ENCODE measurements around the gene NUP54.

GRCh38 chr4:76182463-76182862 lies 34.3 kb upstream of the NUP54 start:
- TF ChIP-seq CTCF (conservative IDR thresholded peaks at IDR 0.05; ENCODE audit: low read depth, low read length) (no peak), EZH2 (IDR thresholded peaks at IDR 0.05; ENCODE audit: borderline replicate concordance, low read depth, low read length, poor library complexity, severe bottlenecking) (no peak)

All from A673 (cell line).